Fibroblast of upper back skin (primary cell): Measurements from ENCODE around the gene CDKAL1.

Source experiments
- DNase-seq: peaks from one replicate; pipeline ENCODE4 v3.0.0-alpha.2; 2013

Gene CDKAL1

DNA sequence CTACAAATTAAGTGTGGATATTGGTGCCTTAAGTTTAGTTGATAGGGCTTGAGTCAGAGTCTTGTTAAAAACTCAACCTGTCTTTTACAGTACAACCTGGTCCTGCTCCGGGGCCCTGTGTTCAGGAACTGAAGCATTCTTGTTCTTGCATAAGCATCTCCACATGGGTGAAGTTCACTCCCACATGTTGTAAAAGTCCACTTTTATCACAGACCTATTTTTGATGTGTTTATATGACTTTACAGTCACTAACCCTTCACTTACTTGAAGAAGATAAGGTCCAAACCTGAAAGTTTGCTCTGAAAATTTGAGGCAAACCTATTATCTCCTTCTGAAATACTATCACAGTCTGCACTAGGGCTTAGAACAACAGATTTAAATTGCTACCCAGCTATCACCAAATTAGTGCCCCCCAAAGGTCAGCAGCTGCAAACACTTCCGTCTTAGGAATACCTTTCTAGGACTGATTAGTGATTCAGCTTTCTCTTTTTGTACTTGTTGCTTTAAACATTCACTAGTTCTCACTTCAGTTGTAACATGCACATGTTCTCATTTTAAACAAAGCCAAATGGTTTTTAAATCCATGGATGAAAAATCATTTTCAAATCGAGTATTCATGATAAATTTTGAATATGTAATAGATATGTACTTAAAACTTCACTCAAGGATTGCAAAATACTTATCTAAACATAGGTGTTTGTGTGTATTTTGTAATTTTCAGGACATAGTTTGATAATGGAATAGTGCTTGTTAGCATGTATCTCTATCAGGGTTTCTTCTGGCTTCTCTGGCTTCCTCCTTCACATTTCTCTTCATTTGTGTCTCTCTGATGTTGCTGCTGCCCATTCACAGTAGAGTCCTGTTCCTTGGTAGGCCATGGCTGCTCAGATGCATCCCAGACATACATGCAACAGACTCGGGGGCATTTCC is 589.5 kb downstream of the CDKAL1 start:
- no peak for DNase-seq

DNA sequence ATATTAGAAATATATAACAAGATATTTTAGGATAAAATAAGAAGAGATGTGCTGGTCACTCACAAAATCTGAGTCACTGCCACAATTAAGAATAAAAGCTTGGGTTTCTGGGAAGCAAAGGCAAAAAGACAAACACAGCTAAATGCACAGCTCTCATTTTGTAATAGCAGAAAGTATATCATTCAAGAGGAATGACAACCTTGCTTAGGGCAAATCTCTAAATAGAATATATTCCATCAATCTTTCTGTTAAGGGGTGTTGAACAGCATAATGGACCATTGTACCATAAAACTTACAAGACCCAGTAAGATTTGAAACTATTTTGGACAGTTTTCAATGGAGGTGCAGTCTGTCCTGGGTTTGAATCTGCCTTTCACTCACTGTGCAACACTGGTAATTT is 594.3 kb downstream of the CDKAL1 start:
- peak; percentile 28 for DNase-seq

DNA sequence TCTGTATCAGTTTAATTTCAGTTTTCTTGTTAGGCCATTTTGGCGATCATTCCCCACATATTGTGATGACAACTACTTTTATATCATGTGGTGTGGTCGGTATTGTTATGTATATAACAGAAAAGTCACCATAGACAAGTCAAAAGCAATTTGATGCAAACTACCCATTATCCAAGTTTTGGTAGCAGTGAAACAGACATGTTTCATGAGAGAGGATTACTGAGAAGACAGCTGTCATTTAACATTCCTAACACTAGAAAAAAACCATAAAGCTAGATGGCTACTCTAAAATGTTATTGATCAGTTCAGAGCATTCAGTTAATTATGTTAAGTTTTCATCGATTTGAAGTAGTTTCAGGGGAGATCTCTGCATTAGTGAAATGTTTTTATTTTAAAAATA is 597.1 kb downstream of the CDKAL1 start:
- DNase-seq: no peak

DNA sequence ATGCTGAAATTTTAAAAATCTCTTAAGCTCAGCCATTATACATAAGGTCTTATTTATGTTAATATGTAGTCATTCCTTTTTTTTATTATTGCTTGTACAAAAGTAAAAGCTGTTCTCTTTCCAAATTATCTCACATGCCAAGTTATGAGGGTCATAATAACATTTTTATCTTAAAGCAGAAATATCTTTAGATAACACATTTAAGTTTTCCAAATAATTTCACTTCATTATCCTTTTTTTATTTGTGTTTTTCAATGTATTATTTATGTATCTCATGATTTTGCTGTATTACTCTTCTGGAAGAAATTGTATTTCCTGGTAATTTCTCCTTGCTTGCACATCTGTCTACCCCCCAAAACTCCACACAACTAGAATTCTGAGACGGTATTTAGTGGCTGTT is 598.2 kb downstream of the CDKAL1 start:
- DNase-seq: no peak

DNA sequence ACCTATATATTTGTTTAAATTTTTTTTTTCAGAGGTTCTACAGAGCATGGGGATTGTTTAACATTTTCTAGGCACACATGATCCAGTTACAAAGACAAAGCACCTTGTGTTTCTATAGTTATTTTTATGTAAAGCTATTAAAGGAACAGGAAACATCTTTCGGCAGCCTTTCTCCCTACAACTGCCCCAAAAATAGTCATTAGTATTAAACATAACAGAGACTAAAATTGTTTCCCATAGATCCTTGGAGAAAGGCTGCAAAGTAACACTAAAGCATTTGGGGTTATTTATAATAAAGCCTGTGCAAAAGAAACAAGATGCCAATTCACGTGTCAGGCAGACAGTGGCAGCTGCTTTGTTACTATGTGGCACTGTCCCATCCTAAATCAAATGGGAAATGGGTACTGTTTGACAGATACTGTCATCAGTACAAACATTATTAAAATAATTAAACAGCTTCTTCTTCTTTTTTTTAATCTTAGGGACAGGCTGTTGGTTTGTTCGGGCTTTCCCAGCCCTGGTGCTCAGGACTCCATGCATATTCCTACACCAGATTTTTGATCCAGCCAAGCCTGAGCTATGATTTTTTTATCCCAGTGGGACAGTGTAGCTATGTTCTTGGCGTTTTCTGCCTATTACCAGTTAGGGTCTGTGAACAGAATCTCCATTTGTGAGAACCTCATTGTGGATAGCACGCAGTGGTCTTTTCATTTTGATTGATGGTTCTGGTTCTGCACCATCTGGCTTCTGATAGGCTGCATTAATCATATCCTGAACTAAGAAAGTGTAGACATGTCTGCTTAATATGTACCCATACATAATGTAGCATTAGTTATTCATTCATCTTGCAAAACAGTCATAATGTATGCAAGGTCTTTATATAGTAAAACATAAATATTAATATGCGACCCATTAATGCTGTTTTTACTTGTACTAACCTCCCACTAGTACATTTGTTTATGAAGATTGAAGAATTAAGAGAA is 598.9 kb downstream of the CDKAL1 start:
- peak; percentile 64 for DNase-seq

DNA sequence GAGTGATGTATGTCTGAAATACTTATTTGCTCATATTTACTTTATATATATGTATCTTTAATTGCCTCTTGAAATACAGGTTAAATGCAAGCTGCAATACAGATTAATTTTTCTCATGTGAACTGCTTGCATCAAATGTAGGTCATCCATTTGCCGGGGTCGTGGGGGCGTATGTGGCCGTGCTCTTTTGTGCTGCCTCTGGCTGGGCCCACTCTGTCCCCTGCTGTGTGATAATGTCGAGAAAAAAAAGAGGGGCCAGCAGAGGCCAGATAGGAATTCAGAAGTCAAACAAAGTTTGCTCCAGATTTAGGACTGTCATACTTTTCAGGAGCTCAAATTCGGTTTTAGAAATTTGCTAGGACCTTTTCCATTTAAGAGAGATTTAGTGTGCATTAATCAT is 599.6 kb downstream of the CDKAL1 start:
- no peak for DNase-seq

DNA sequence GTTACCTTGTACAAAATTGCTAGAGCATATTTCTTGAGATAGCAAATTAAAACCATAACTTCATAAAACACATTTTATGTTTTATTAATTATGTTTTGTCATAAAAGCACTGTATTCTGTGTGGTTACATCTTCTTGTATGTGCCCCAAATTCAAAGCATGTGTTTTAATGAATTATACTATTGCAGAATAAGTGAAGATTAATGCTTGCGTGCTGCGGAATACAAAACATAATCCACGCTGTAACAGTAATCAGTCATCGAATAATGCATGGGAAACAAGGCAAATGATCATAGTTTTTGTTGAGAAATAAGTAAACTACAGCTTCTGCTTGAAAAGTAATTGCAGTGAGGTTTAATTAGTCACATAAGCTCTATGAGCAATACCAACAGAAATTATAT is 600.1 kb downstream of the CDKAL1 start:
- DNase-seq: peak; percentile 38

DNA sequence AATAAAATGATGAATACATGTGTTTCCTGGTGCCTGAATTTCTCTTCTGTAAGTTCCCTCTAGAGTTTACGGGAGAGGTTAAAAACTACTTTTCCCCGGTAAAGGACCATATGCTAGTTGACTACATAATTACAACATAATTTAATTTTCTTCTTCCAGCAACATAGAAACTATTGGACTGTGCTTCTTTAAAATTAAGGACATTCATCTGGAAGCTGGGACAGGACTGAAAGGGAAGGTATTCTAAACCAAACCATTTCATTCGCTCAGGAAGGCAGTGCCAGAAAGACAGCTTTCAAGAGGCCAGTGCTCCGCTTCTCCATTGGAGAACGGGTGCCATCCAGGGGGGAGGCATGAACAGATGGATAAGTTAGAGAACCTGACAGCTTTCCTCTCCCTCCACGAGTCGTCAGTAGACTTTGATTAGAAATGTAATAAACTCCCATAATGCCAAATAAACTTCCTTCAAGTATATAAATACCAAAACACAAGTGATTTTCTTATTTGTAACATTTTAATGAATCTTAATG is 601.3 kb downstream of the CDKAL1 start:
- DNase-seq: no peak

DNA sequence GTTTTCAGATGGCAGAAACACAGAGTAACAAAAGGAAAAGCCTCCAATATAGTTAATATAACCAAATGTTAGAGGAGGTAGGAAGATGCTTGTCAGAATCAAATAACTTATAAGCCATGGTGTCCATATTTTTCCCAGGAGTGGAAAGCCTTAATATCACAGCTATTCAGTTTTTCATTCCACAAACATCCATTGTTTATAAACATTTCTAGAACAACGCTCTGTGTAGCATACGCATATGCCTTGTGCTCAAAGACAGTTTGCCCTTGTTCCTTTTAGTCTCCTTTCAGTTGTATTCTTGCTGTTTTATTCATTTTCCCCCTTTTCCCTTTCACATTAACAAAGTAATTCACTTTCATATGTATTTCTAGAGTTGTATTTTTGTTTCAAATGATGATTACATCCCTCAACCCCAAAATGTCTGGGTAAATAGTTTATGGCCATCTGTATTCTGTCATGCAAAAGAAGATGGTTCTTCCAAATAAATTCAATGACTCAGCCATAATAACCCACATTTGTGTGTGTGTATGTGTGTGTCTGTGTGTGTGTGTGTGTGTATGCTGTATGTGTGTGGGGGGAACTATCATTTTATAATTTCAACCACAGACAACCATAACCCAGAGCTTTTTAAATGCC is 603.6 kb downstream of the CDKAL1 start:
- DNase-seq: peak; percentile 59

DNA sequence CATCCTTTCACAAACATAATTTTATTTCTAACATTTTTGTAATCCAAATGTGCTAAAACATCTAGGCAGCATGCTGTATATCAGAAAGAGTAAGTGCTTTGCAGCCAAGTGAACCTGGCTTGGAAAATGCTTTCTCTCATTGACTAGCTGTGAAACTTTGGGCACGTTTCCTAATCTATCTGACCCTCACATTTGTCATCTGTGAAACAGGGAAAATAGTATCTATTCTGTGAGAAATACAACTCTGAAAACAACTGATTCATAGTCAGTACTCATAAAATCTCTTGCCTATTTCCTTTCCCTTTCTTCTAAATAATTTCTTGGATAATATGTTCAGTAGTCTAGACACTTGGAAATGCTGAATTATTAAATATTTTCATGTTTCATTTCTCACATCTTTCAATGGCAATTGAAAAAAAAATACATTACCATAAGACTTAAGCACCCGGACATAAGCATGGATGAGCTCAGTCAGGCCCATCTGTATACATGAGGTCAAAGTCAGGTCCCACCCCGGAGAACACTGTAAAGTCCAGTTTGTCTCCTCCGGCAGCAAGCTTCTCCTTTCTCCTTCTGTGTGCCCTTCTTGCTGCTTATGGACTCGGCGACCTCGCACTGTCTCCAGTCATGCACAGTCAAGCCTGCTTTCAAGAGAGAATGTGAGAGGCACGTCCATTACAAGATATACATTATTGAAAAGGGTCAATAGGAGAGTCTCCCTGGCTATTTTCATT is 604.2 kb downstream of the CDKAL1 start:
- peak; percentile 26 for DNase-seq

DNA sequence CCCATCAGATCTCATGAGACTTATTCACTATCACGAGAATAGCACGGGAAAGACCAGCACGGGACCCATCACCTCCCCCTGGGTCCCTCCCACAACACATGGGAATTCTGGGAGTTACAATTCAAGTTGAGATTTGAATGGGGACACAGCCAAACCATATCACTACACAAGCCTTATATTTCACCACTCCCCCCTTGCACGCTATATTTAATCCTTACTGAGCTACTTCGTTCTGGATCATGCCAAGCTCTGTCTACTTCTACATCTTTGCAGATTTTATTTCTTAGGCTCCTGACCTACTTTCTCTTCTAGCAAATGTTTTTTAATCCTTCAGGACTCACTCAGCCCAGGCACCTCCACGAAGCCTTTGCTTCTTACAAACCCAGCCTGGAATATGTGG is 606.7 kb downstream of the CDKAL1 start:
- no peak for DNase-seq

DNA sequence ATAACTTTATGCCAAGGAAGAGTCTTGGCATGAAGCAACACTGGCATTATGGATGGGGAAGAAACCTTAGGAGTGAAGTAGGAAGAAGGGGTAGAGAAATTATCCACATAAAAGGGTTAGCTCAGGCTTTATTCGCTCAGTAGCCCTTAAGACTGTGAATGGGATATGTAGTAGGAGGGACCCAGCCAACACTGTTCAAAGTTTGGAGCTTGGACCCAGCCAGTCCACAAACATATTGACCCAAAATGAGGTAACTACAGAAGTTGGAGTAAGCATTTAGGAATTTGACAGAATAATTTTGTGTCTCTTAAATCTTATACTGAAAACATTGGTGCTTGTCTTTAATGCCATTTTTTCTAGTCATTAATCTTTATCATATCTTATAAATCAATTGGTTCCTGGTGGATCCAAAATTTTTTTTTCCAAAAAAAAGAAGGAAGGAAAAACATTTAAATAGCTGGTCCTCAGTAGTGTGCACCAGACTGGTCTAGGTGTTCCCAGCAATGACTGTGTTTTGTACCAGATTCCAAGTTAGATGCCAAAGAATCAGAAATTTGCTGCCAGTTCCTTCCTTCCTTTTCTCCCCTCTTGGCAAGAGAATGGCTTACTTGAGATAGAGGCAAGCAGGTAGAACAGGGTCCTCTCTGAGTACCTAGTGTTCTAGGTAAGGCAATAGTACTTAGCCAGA is 607.5 kb downstream of the CDKAL1 start:
- no peak for DNase-seq

DNA sequence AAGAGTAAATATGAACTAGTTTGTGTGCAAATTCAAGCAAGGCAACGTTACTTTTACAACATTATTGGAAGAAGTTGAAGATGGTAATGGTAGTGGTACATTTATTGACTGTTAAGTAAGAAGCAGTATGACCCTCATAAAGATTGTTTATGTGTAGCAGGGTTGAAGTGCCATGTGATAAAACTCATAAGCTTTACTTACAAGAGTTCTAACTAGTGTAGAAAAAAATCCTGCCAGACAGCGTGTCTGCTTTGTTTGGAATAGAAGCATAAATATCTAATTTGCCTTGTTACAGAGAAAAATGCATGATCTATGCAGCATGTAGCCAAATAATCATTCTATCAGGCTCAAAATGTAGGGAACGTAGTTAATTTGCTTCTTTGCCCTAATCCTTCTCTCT is 608.5 kb downstream of the CDKAL1 start:
- DNase-seq: no peak

DNA sequence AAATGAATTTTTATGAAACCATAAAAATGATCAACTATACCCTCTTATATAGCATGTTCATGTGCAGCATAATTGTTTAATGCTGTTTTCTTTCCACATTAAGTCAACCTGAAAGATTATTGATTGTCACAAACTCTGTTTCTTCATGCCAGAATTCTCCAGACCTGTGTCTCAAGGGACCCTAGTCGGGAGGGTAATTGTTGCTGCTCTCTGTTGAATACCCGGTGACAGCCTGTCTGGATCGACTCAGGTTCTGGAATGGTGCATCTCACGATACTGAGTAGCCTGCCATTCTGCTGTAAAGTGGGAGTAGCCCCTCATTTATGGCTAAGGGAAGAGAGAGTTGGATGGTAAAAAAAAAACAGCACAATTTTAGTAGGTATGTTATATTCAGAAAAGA is 609.4 kb downstream of the CDKAL1 start:
- no peak for DNase-seq

DNA sequence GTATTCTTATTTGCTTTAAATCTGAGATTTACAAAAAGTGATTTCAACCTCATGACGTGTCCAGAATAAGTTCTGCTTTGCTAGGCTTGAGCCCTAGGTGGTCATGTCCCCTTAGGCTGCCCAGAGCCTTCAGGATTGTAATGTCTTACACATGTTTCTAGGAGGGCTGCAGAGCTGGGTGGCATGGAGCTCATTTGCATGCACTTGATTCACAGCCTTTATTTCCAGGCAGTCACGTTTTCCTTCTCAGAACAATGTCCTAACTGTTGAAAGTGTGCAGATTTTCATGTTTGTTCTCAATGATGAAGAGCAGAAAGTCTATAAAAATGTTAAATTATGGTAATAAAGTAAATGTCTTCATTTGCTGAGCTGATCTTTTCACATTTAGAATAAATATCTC is 610.7 kb downstream of the CDKAL1 start:
- DNase-seq: no peak

DNA sequence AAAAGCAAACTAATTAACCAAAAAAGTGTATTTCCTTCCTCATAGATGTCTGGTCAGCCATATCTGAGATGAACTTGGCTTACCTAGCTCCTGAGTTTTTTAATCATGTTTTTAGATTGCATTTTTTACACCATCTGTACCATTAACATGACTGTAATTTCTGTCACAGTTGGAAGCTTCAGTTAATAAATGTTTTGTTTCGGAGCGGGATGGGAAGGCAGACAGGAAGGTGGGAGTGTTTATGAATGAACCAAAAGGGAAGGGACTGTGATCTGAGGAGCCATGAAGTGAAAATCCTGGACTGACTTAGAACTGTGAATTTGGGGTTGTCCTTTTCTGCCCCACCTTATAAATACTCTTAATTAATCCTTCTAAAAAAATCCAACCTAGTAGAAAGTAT is 613.7 kb downstream of the CDKAL1 start:
- no peak for DNase-seq

DNA sequence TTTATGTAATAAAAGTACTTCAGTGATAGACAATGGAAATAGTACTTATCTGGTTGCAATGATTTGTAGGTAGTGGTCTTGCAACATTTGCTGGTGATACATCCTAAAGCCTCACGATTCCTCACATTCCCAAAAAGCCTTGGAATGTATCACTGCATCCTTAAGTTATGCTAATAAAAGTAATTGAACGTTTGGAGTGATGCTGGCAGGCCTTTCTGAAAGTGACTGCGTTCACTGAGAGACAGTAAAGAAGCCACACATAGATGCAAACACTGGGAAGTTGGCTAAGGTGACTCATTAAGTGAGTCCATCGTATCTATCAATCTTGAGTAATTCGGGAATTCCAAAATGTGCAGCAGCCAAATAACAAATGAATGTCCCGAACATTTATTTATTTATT is 615.2 kb downstream of the CDKAL1 start:
- peak; percentile 90 for DNase-seq

DNA sequence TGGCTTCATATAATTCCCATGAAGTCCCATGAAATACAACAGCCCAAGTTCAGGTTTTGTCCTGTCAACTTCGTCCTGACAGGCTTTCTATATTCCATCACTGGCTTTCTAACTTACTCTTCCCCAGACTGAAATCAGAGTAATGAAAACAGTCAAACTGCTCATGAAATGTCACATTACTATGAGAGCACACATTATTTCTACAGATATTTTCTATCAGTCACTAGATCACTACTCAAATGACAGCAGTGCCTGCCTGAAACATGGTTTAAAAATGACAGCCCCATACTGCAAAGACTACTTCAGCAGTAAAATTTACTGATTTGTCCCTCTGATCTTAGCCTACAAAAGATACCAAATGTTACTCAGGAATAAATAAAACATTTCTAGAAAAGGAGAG is 616.4 kb downstream of the CDKAL1 start:
- no peak for DNase-seq

DNA sequence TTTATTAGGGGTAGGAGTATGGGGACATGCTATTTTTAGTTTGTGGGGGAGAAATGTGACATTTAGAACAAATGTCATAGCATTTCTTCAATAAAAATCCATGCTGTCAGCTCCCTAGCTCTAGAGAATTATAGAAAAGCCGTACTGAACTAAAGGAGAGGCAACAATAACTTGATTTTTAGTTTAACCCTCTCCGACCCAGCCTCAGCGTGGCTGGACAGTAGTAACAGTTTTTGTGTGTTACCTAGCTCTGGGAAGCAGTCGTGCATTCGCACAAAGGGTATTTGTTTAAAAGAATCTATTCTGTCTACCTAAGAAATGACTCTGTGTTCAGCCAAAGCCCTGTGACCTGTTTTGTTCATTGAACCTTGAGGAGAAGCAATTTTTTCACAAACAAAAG is 616.9 kb downstream of the CDKAL1 start:
- DNase-seq: no peak

DNA sequence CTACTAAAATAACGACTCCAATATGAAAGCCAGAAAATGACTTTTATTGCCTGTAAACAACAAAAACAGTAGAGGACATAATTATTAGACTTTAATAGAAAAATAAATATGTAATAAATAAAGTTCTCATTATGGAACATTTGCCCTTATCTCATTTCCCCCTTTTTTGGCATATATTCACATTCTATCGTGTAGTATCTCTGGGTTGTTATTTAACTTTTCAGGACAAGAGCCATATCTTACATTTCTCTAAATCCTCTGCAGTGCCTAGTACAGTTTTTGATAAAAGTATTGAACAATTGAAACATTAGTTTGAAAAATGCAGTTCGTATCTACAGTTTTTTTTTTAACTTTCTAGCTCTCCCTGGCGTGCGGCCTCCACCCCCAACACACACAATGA is 617.3 kb downstream of the CDKAL1 start:
- no peak for DNase-seq

DNA sequence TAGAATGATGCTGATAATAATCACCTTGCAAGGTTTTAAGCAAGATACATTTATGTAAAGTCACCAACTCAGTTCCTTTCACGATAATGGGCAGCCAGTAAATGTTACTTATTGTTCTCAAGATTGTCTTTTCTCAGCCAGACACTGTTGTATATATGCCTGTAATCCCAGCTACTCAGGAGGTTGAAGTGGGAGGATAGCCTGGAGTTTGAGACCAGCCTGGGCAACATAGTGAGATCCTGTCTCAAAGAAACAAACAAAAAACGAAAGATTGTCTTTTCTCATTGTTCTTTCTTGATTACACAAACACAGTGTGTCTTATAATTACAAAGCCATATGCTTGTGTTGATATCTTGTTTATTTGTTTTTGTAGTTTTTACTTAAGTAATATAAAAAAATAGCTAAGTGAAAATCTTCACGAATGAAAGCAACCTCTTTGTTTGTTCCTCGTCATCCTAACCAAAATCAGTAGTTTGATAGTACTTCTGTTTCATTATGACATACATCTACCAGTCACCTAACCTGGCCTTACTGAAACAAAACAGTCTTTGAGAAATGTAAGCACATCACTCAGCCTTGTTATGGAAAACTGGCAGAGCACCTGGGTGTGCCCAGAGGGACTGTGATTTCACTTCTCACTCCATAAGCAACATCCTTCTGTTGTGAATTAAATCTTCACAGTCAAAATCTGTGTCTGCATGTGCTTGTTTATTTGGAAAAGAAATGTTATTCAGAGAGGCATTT is 623.1 kb downstream of the CDKAL1 start:
- no peak for DNase-seq
